Left renal pelvis (tissue), 4 donors: ENCODE results near the gene FCER1G. TPM values are rescaled to one million over a fixed set of nuclear protein-coding genes. Genes with fewer than 3 reads are reported as not detected.
A peak's percentile ranks its signal among the peaks of the same experiment; 100 is the strongest.
"Not testable (repeated sequence)": the region's sequence is repeated elsewhere in the genome, so short reads cannot be mapped to it uniquely, and the experiment has no call there.

ENCODE experiments used
- DNase-seq, 4 donors: peaks; one replicate each; pipeline ENCODE4 v3.0.0-alpha.2; 2013; ENCODE audit warnings: low read depth in 4 of 4, low spot score in 3 of 4
- polyA plus RNA-seq, 4 donors: library from polyadenylated mRNA; unstranded; fragments of 120-200 nt; gene quantifications; one replicate each; pipeline ENCODE4 v1.2.1, GENCODE V29; 2013; ENCODE audit not compliant: insufficient read length in 4 of 4

The FCER1G gene
- polyA plus RNA-seq, 4 donors: 13.1 to 39.3 (median 17.1) TPM

- no peak for DNase-seq
These were observed 11.7 kb downstream of the FCER1G start for GRCh38 chr1:161226759-161227158.

GRCh38 chr1:161227196-161227871 is 12.2 kb downstream of the FCER1G start:
- DNase-seq: peak in 1 of 4 donors; percentile 53

GRCh38 chr1:161228032-161228431 is 12.9 kb downstream of the FCER1G start:
- DNase-seq: no peak

- DNase-seq: no peak
These were observed 14.8 kb downstream of the FCER1G start for GRCh38 chr1:161229896-161230295.

- DNase-seq: no peak
These were observed 15.7 kb downstream of the FCER1G start for GRCh38 chr1:161230762-161231161.

- no peak for DNase-seq
These were observed 18.0 kb downstream of the FCER1G start for GRCh38 chr1:161233102-161233501.

- no peak for DNase-seq
These were observed 21.1 kb downstream of the FCER1G start for GRCh38 chr1:161235957-161236775.

GRCh38 chr1:161238039-161238473 is 23.0 kb downstream of the FCER1G start, which contains the start of gene NR1I3:
TSS of gene NR1I3 (minus strand) at chr1:161238203. CDS start at chr1:161236565, 1,638 bp downstream.
- DNase-seq: no peak

GRCh38 chr1:161241682-161242081 is 26.6 kb downstream of the FCER1G start:
- DNase-seq: no peak

GRCh38 chr1:161242313-161242712 is 27.2 kb downstream of the FCER1G start:
- DNase-seq: no peak

- DNase-seq: no peak
These were observed 29.8 kb downstream of the FCER1G start for GRCh38 chr1:161244888-161245287.

GRCh38 chr1:161250100-161250499 is 35.0 kb downstream of the FCER1G start:
- DNase-seq: not testable (repeated sequence)

GRCh38 chr1:161250829-161251228 is 35.7 kb downstream of the FCER1G start:
- DNase-seq: no peak

GRCh38 chr1:161251579-161251978 is 36.5 kb downstream of the FCER1G start:
- no peak for DNase-seq

GRCh38 chr1:161255302-161255701 is 40.2 kb downstream of the FCER1G start:
- DNase-seq: not testable (repeated sequence)

GRCh38 chr1:161255955-161256520 is 40.9 kb downstream of the FCER1G start:
- not testable (repeated sequence) for DNase-seq

GRCh38 chr1:161257109-161257508 is 42.0 kb downstream of the FCER1G start:
- not testable (repeated sequence) for DNase-seq

GRCh38 chr1:161258439-161259344 is 43.6 kb downstream of the FCER1G start, which contains the start of gene PCP4L1:
TSS of gene PCP4L1 (plus strand) at chr1:161258745. CDS start at chr1:161258975, 230 bp downstream.
- peak in 3 of 4 donors; percentile 38 to 52 (median 48) for DNase-seq

GRCh38 chr1:161259345-161259702 is 44.2 kb downstream of the FCER1G start:
- no peak for DNase-seq

- no peak for DNase-seq
These were observed 44.7 kb downstream of the FCER1G start for GRCh38 chr1:161259765-161260164.
